Endothelial cell of umbilical vein (primary cell): ENCODE data around the gene FBXO11. TPM values are rescaled to one million over a fixed set of nuclear protein-coding genes. Genes with fewer than 3 reads are reported as not detected.

Source experiments
- BruUV-seq: library from RNA; stranded (reverse); fragments of 400-500 nt; replicated peaks from 2 replicates; lab custom pipeline; 2021; lab: Mats Ljungman, UMichigan
- CTCF ChIA-PET: fragments of 300-600, 350-600 bp; sonication (Branson Sonifier 250); formaldehyde crosslinking; loops from one replicate; lab custom pipeline; 2021; ENCODE audit warnings: antibody characterized with exemption, inconsistent platforms; lab: Charles Lee
- POLR2A ChIA-PET: fragments of 300-600, 350-600 bp; sonication (Branson Sonifier 250); formaldehyde crosslinking; loops from one replicate; lab custom pipeline; 2021; ENCODE audit warnings: antibody characterized with exemption, inconsistent platforms; lab: Charles Lee
- DNase-seq: peaks from one replicate; pipeline ENCODE4 v3.0.0-alpha.2; 2011; ENCODE audit warnings: low read depth, low spot score
- FAIRE-seq: peaks from 2 replicates; lab custom pipeline; 2011; peaks lifted over from hg19 to GRCh38; lab: Jason Lieb, UNC
- H2AFZ ChIP-seq: 2 replicates; pipeline ENCODE4 v1.6.0; 2012; ENCODE audit warnings: low read depth, low read length, control low read depth, inconsistent platforms
- H3K27ac ChIP-seq: 2 replicates; pipeline ENCODE4 v1.5.1; 2011; ENCODE audit warnings: low read depth, mild to moderate bottlenecking, control low read depth, low read length, moderate library complexity; ENCODE audit not compliant: insufficient read depth
- H3K27me3 ChIP-seq, 2 experiments: 2 replicates each; pipeline versions ENCODE4 v1.6.0 to v1.6.1; 2011; ENCODE audit warnings: low read length in 2 of 2, mixed read lengths in 1 of 2; ENCODE audit not compliant: control insufficient read depth in 2 of 2, insufficient read depth in 2 of 2
- H3K36me3 ChIP-seq, 2 experiments: 2 replicates in 1 of 2; 3 replicates in 1 of 2; pipeline ENCODE4 v1.5.1; 2011; ENCODE audit warnings: low read length in 2 of 2, mild to moderate bottlenecking in 1 of 2, moderate library complexity in 1 of 2; ENCODE audit not compliant: control insufficient read depth in 2 of 2, insufficient read depth in 2 of 2; ENCODE audit errors: extremely low read depth in 1 of 2
- H3K4me1 ChIP-seq: 3 replicates; pipeline ENCODE4 v1.5.1; 2011; ENCODE audit warnings: mild to moderate bottlenecking, low read length; ENCODE audit not compliant: control insufficient read depth, insufficient read depth; ENCODE audit errors: extremely low read depth
- H3K4me2 ChIP-seq: 2 replicates; pipeline ENCODE4 v1.6.1; 2011; ENCODE audit warnings: low read length, control low read depth, mixed read lengths; ENCODE audit not compliant: insufficient read depth
- H3K4me3 ChIP-seq, 3 experiments: fragments of 200-600 bp in 1 of 3; sonication (generic), shearing (Covaris generic) in 1 of 3; replicated peaks in 1 of 3; 2 replicates each; pipeline ENCODE4 v1.5.1; 2011 to 2016; ENCODE audit warnings: control low read depth in 3 of 3, low read length in 3 of 3, mild to moderate bottlenecking in 2 of 3, inconsistent platforms in 1 of 3, low read depth in 1 of 3, moderate library complexity in 1 of 3; ENCODE audit not compliant: insufficient read depth in 1 of 3
- H3K79me2 ChIP-seq: 2 replicates; pipeline ENCODE4 v1.6.0; 2012; ENCODE audit warnings: low read length, inconsistent platforms; ENCODE audit not compliant: control insufficient read depth, insufficient read depth
- H3K9ac ChIP-seq: replicated peaks from 2 replicates; pipeline ENCODE3; 2011; ENCODE audit warnings: low read length, control low read depth; ENCODE audit not compliant: insufficient read depth; ENCODE audit errors: extremely low read depth
- H3K9me1 ChIP-seq: replicated peaks from 3 replicates; pipeline ENCODE4 v1.6.0; 2011; ENCODE audit warnings: mild to moderate bottlenecking, low read length; ENCODE audit not compliant: control insufficient read depth, insufficient read depth; ENCODE audit errors: extremely low read depth
- H3K9me3 ChIP-seq: replicated peaks from 2 replicates; pipeline ENCODE4 v1.5.1; 2012; ENCODE audit warnings: low read length, inconsistent platforms; ENCODE audit not compliant: control insufficient read depth, insufficient read depth
- H4K20me1 ChIP-seq: replicated peaks from 2 replicates; pipeline ENCODE3; 2011; ENCODE audit warnings: mild to moderate bottlenecking, low read length; ENCODE audit not compliant: control insufficient read depth, insufficient read depth; ENCODE audit errors: extremely low read depth
- EZH2 ChIP-seq: IDR thresholded peaks from 2 replicates; pipeline ENCODE4 v1.6.1; 2012; ENCODE audit warnings: borderline replicate concordance, low read depth, mild to moderate bottlenecking, moderate library complexity, low read length, inconsistent platforms; ENCODE audit not compliant: severe bottlenecking
- JUN ChIP-seq: IDR thresholded peaks from 2 replicates; pipeline ENCODE4 v1.6.1; 2011; ENCODE audit warnings: borderline replicate concordance, low read depth; ENCODE audit not compliant: insufficient read length, insufficient read depth
- POLR2A ChIP-seq: IDR thresholded peaks from 2 replicates; pipeline ENCODE4 v1.6.1; 2012; ENCODE audit warnings: low read depth, mild to moderate bottlenecking, control low read depth, low read length
- dilution Hi-C: fragments of 300-500 bp; cut with MboI; formaldehyde crosslinking; loops from one replicate; pipeline ENCODE4 v1.15.0; 2019; ENCODE audit warnings: low sequenced_read_pairs; ENCODE audit not compliant: extremely low pct_ligation_motif_present
- intact Hi-C: fragments of 100-400 bp; cut with micrococcal nuclease; formaldehyde crosslinking; loops from one replicate; pipeline ENCODE4 v1.10.0; 2022
- polyA plus RNA-seq, 4 experiments: library from polyadenylated mRNA; depleted of rRNA in 3 of 4; stranded (reverse) in 3 of 4; unstranded in 1 of 4; fragments of >200 nt; gene quantifications; 2 replicates each; pipeline versions ENCODE4 v1.2.1 to v1.2.3, GENCODE V29; 2011 to 2012; ENCODE audit warnings: missing spikeins in 1 of 4
- total RNA-seq: library from RNA; stranded (reverse); gene quantifications from 2 replicates; pipeline ENCODE4 v1.2.3, GENCODE V29; 2021
- TF ChIP-seq, protein P1 (sequence below), 2 donors: IDR thresholded peaks; 1 replicate in 1 of 2; 2 replicates in 1 of 2; pipeline ENCODE4 v1.5.1; 2011; ENCODE audit warnings: low read length in 2 of 2, mild to moderate bottlenecking in 2 of 2, moderate library complexity in 2 of 2, control low read depth in 1 of 2, inconsistent platforms in 1 of 2, low read depth in 1 of 2; ENCODE audit not compliant: insufficient read depth in 1 of 2; ENCODE audit errors: extremely low read depth in 1 of 2

Gene FBXO11
- total and polyA plus RNA-seq, 2 donors (not counting 3 experiments of a cell fraction or from before 2014, with no cell fraction given) = 23.4 to 59.6 TPM

DNA sequence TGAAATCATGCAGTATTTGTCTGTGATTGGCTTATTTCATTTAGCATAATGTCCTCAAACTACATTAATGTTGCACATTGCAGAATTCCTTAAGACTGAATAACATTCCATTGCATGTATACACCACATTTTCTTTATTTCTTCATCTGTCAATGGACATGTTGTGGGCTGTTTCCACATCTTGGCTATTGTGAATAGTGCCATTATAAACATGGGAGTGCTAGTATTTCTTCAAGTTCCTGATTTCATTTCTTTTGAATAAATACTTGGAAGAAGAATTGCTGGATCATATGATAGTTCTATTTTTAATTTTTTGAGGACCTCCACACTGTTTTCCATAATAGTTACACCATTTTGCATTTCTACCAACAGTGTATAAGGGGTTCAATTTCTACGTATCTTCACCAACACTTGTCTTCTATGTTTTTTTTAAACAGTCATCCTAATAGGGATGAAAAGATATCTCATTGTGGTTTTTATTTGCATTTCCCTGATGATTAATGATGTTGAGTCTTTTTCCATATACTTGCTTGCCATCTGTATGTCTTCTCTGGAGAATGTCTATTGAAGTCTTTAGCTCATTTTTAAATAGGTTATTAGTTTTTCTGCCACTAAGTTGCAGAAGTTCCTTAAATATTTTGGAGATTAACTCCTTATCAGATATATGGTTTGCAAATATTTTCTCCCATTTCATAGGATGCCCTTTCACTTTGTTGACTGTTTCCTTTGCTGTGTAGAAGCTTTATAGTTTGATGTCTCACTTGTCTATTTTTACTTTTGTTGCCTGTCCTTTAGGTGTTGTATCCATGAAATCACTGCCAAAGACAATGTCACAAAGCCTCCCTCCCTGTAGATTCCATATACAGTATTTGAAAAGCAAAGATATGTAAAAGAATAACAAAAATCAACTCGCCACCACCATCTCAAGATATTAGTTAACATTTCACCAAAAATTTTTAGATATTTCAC lies 14.6 kb downstream of the FBXO11 start:
- ChIA-PET CTCF (no interaction called here), POLR2A (no interaction called here)
- Histone ChIP-seq H4K20me1 (peaks cover 11% of the 10 kb centered on the region), H3K27me3 (no peaks in the 10 kb centered on the region), H2AFZ (no peak overlapping the region), H3K9me3 (no peaks in the 10 kb centered on the region), H3K4me2 (no peak overlapping the region), H3K9ac (no peak overlapping the region), H3K9me1 (peaks cover 3% of the 10 kb centered on the region), H3K79me2 (peaks cover 100% of the 10 kb centered on the region), H3K4me1 (no peaks in the 10 kb centered on the region), H3K4me3 (no peak overlapping the region), H3K27ac (no peak overlapping the region), H3K36me3 (no peaks in the 10 kb centered on the region)
- no peak for FAIRE-seq
- no peak for DNase-seq
- TF ChIP-seq POLR2A = no peak
- no peak for TF ChIP-seq EZH2
- TF ChIP-seq JUN = no peak
- TF ChIP-seq, protein P1, sequence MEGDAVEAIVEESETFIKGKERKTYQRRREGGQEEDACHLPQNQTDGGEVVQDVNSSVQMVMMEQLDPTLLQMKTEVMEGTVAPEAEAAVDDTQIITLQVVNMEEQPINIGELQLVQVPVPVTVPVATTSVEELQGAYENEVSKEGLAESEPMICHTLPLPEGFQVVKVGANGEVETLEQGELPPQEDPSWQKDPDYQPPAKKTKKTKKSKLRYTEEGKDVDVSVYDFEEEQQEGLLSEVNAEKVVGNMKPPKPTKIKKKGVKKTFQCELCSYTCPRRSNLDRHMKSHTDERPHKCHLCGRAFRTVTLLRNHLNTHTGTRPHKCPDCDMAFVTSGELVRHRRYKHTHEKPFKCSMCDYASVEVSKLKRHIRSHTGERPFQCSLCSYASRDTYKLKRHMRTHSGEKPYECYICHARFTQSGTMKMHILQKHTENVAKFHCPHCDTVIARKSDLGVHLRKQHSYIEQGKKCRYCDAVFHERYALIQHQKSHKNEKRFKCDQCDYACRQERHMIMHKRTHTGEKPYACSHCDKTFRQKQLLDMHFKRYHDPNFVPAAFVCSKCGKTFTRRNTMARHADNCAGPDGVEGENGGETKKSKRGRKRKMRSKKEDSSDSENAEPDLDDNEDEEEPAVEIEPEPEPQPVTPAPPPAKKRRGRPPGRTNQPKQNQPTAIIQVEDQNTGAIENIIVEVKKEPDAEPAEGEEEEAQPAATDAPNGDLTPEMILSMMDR (IDR thresholded peaks at IDR 0.05; ENCODE audit: extremely low read depth in 1 of 2, insufficient read depth in 1 of 2, low read depth in 1 of 2, low read length in 2 of 2) = no peak
- no TSS peak for BruUV-seq
- intact Hi-C loops = no loop called here
- dilution Hi-C loops = no loop called here
